HG02610 (cell line): ENCODE data around the gene SRP72.
A peak's percentile ranks its signal among the peaks of the same experiment; 100 is the strongest.

Source experiments
- ATAC-seq: cut with Tn5 transposase; IDR thresholded peaks from one replicate; pipeline ENCODE4 v1.9.1; 2021; ENCODE audit warnings: mild to moderate bottlenecking, moderate library complexity; ENCODE audit not compliant: unreplicated experiment

The SRP72 gene

GRCh38 chr4:56544573-56545131 is 77.2 kb downstream of the SRP72 start:
- ATAC-seq, result peak; percentile 98

DNA sequence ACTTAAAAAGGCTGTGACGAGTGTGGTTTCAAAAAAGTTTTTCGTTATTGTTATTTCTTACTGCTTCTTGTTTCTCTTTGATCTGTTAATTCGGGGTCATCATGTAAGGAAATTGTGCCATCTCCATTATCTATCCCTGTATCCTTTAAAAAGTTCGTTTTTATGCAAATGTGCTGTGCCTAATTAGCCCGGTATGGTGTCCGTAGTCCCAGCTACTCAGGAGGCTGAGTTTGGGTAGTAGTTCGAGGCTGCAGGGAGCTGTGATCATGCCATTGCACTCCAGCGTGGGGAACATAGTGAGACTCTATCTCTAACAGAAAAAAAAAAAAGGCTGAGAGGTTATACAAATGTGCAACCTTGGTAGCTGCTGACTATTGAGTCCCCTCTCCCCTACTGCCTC is 83.2 kb downstream of the SRP72 start:
- no peak for ATAC-seq

- ATAC-seq, result no peak
Measured at GRCh38 chr4:56551516-56551915, 84.1 kb downstream of the SRP72 start.

DNA sequence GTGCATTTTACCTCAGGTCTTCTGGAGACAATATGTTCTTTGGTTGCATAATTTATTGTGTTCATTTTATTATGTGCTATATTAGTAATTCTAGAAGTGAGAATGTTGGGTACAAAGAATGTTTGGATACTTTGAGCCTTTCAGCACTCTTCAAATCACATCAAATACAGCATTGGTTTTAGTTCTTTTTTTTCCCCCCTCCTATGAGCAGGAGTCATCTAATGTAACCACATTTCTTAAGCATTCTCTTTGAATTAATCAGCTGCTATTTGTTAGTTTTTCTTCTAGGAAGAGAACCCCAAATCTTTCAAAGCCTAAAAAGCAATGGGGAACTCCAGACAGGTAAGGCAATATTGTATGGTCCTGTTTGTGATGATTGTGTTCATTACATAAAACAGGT is 84.9 kb downstream of the SRP72 start:
- no peak for ATAC-seq
